OCI-M2 (cell line): ENCODE results near the gene AP2B1.
A peak's percentile ranks its signal among the peaks of the same experiment; 100 is the strongest.
"Not testable (repeated sequence)": the region's sequence is repeated elsewhere in the genome, so short reads cannot be mapped to it uniquely, and the experiment has no call there.

Experiments
- DNase-seq: peaks from one replicate; lab custom pipeline; 2025; ENCODE audit not compliant: unreplicated experiment; lab: John Stamatoyannopoulos, UW

Gene AP2B1

DNA sequence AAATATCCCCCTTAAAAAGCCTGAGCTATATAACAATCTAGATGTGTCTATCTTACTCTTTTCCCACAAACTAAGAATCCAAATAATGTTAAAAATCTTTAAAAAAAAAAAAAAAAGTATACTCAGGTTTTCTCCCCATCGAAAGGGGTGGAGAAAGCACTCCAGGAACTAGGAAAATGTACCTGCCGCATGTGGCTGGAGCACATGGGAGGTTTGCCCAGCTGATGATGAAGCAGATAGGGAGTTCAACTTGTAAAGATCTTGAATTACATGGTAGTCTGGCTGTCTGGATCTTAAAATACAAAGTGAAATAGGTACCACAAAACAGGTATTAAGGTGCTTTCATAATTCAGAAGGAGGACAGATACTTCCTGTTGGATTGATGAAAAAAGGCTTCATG is 17.7 kb upstream of the AP2B1 start:
- DNase-seq, result no peak

DNA sequence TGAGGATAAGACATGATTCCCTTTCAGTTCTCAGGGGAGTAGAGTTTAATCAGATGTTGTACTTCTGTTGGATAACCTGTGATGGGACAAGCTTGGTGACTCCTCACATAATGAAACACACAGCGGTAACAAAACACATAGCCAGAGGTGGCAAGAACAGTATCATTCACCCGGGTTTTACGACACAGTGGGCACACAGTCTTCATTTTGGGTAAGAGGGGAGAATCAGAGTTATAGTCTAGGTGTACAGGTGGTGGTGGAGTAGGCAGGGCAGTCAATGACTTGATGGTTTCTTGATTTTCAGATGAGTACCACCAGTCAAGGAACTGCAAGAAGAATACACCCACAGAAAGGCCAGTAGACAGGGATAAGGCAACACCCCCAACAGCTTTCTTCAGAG is 11.4 kb upstream of the AP2B1 start:
- DNase-seq, result no peak

GRCh38 chr17:35577830-35578196 is 9.3 kb upstream of the AP2B1 start:
- DNase-seq, result no peak

GRCh38 chr17:35578197-35578928 is 8.8 kb upstream of the AP2B1 start, which contains the start of gene PEX12:
Gene PEX12, minus strand, starts transcription at chr17:35578571. Its CDS starts 550 bp downstream, at chr17:35578021.
- DNase-seq, result peak; percentile 33

- no peak for DNase-seq
Measured at GRCh38 chr17:35578929-35579432, 8.1 kb upstream of the AP2B1 start.

GRCh38 chr17:35584061-35584460 is 3.1 kb upstream of the AP2B1 start:
- no peak for DNase-seq

- no peak for DNase-seq
Measured at GRCh38 chr17:35586569-35587073, 501 bp upstream of the AP2B1 start.

- no peak for DNase-seq
Measured at GRCh38 chr17:35588196-35588920, 1.2 kb downstream of the AP2B1 start.

- no peak for DNase-seq
Measured at GRCh38 chr17:35596072-35596471, 8.9 kb downstream of the AP2B1 start.

- DNase-seq, result no peak
Measured at GRCh38 chr17:35596530-35597233, 9.6 kb downstream of the AP2B1 start.

- DNase-seq, result no peak
Measured at GRCh38 chr17:35597604-35598003, 10.5 kb downstream of the AP2B1 start.

DNA sequence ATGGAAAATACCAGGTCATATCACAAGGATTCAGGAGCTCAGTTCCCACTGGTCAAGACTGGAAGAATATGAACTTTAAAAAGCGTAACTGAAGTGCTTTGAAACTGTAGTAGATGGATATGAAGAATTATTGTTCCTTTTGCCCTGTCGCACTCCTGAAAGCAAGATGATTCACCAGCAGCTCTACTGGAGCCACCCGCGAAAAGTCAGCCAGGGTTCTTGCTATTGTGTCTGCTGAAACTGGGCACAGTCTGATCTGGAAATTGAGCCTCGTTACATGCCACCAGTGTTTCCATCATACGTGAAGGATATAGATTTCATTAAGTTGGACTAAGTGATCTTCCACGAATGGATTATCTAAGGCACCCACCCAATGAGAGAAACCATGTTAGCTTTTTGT is 16.6 kb downstream of the AP2B1 start:
- no peak for DNase-seq

- DNase-seq, result no peak
Measured at GRCh38 chr17:35605678-35606077, 18.6 kb downstream of the AP2B1 start.

GRCh38 chr17:35607239-35607847 is 20.2 kb downstream of the AP2B1 start:
- DNase-seq, result no peak

GRCh38 chr17:35609831-35610230 is 22.7 kb downstream of the AP2B1 start:
- DNase-seq, result no peak

GRCh38 chr17:35610746-35611145 is 23.6 kb downstream of the AP2B1 start:
- not testable (repeated sequence) for DNase-seq

GRCh38 chr17:35612924-35613521 is 25.9 kb downstream of the AP2B1 start:
- no peak for DNase-seq

GRCh38 chr17:35614810-35615209 is 27.7 kb downstream of the AP2B1 start:
- no peak for DNase-seq

- no peak for DNase-seq
Measured at GRCh38 chr17:35616536-35616935, 29.4 kb downstream of the AP2B1 start.

DNA sequence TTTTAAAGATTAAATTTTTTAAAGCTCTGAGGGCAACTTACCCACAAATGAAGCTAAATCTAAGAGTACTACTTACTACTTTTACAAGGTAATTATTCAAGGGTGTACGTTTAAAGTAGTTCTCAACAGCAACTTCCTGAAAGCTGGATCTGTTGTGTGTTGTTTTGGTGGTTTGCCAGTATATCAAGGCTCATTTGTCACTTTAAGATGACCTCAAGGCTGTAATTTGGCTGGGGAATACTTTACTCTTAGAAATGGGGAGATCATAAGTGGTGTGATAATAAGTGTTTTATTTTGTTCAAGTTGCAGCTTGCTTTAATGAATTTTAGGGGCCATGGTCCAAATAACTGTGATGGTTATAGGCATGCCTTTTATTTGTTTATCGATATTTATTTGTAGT is 30.4 kb downstream of the AP2B1 start:
- DNase-seq, result no peak

- DNase-seq, result no peak
Measured at GRCh38 chr17:35618628-35619027, 31.5 kb downstream of the AP2B1 start.
